GM12801 (cell line): Measurements from ENCODE around the gene MTHFR.

Experiments used
- CTCF ChIP-seq: IDR thresholded peaks from one replicate; pipeline ENCODE4 v1.5.1; 2011; ENCODE audit warnings: control low read depth; ENCODE audit not compliant: insufficient read length; ENCODE audit errors: extremely low read depth

The MTHFR gene

GRCh38 chr1:11825131-11825530, 19.4 kb upstream of the MTHFR start:
- no peak for TF ChIP-seq CTCF

- no peak for TF ChIP-seq CTCF
Observed at GRCh38 chr1:11823366-11824137, 17.8 kb upstream of the MTHFR start.

- TF ChIP-seq CTCF = no peak
Observed at GRCh38 chr1:11822091-11822490, 16.3 kb upstream of the MTHFR start.

GRCh38 chr1:11817192-11817591, 11.4 kb upstream of the MTHFR start:
- no peak for TF ChIP-seq CTCF

DNA sequence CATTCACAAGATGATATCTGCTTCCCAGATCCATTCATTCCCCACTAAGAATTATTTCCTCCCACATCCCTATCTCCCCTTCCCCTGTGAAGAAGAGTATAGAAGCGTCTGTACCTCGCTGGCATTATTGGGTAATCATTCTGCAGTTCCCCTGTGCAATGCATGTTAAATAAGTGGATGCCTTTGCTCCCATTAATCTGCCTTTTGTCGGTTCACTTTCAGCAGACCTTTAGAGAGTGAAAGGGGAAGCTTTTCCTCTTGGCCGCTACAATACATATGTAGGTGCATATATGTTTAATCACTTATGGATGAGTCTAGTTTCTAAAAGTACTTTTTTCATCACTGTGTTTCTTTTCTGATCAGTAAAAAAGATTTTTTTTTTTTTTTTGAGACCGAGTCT, 7.3 kb upstream of the MTHFR start:
- no peak for TF ChIP-seq CTCF

GRCh38 chr1:11807133-11807532, 1.4 kb upstream of the MTHFR start:
- no peak for TF ChIP-seq CTCF

DNA sequence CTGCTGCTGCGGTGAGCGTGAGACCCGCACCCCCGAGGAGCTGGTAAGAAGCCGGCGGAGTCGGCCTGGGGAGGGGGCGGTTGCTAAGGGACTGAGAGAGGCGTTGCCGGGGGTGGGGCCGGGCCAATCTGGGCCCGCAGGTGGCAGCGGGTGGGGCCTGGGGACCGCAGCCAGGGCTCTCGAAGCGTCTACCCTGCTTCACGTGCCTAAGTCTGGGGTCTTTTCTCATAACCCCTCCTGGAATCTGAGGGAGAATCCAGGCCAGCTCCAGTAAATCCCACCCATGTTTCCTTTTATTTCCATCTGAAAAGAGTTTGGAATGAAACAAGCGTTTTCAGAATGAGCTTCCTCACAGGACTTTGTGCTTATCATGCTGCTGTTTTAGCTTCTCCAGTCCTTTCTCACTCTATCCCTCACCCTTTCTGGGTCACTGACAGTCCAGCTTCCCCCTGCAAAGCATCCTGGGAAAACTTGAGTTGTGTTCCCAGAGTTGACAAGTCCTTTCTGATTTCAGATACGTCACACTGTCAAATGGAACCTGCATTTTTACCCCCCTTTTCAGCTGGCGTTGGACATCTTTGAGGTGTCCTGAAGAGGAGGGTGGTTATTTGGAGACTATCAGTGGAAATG, 658 bp upstream of the MTHFR start:
- TF ChIP-seq CTCF = no peak
